ENCODE data around the gene GABRG3.
A peak's percentile ranks its signal among the peaks of the same experiment; 100 is the strongest.

The GABRG3 gene

GRCh38 chr15:27028858-27029477, 58.0 kb downstream of the GABRG3 start:
- H3K4me3 Mint-ChIP-seq, result no peak overlapping the region
- no peaks in the 10 kb centered on the region for H3K4me1 Mint-ChIP-seq
- no peak for DNase-seq
- no peaks in the 10 kb centered on the region for H3K27me3 Mint-ChIP-seq
- no peak overlapping the region for H3K27ac Mint-ChIP-seq
- peaks cover 2% of the 10 kb centered on the region for H3K9me3 Mint-ChIP-seq
- H3K36me3 Mint-ChIP-seq, result no peaks in the 10 kb centered on the region
- CTCF ChIA-PET, result interaction anchor here (0.5 kb wide), 1 partner anchor 618 kb away, joined by 3 read pairs; no protein-coding TSS in a partner anchor

- no peaks in the 10 kb centered on the region for H3K27me3 Mint-ChIP-seq
- peaks cover 11% of the 10 kb centered on the region for H3K9me3 Mint-ChIP-seq
- H3K4me1 Mint-ChIP-seq, result no peaks in the 10 kb centered on the region
- no peaks in the 10 kb centered on the region for H3K36me3 Mint-ChIP-seq
- no peak overlapping the region for H3K4me3 Mint-ChIP-seq
- DNase-seq, result no peak
- CTCF ChIA-PET, result no interaction called here
- no peak overlapping the region for H3K27ac Mint-ChIP-seq
Observed at GRCh38 chr15:27036210-27036609, 65.2 kb downstream of the GABRG3 start.

- Mint-ChIP-seq H3K4me1 (no peaks in the 10 kb centered on the region), H3K27ac (no peak overlapping the region), H3K9me3 (peaks cover 10% of the 10 kb centered on the region), H3K27me3 (no peaks in the 10 kb centered on the region), H3K4me3 (no peak overlapping the region), H3K36me3 (no peaks in the 10 kb centered on the region)
- no peak for DNase-seq
- CTCF ChIA-PET, result no interaction called here
Observed at GRCh38 chr15:27037501-27037900, 66.5 kb downstream of the GABRG3 start.

- Mint-ChIP-seq H3K27me3 (no peaks in the 10 kb centered on the region), H3K36me3 (no peaks in the 10 kb centered on the region), H3K4me1 (no peaks in the 10 kb centered on the region), H3K4me3 (no peak overlapping the region), H3K9me3 (peaks cover 10% of the 10 kb centered on the region), H3K27ac (no peak overlapping the region)
- DNase-seq, result no peak
- CTCF ChIA-PET, result no interaction called here
Observed at GRCh38 chr15:27039152-27039551, 68.2 kb downstream of the GABRG3 start.

- peaks cover 7% of the 10 kb centered on the region for H3K9me3 Mint-ChIP-seq
- H3K36me3 Mint-ChIP-seq, result no peaks in the 10 kb centered on the region
- H3K27me3 Mint-ChIP-seq, result no peaks in the 10 kb centered on the region
- H3K4me3 Mint-ChIP-seq, result no peak overlapping the region
- H3K4me1 Mint-ChIP-seq, result no peaks in the 10 kb centered on the region
- no peak for DNase-seq
- no peak overlapping the region for H3K27ac Mint-ChIP-seq
- CTCF ChIA-PET, result no interaction called here
Observed at GRCh38 chr15:27042230-27042629, 71.2 kb downstream of the GABRG3 start.

GRCh38 chr15:27042646-27043045, 71.7 kb downstream of the GABRG3 start:
- H3K36me3 Mint-ChIP-seq, result no peaks in the 10 kb centered on the region
- no peaks in the 10 kb centered on the region for H3K4me1 Mint-ChIP-seq
- H3K9me3 Mint-ChIP-seq, result peaks cover 5% of the 10 kb centered on the region
- H3K27me3 Mint-ChIP-seq, result no peaks in the 10 kb centered on the region
- no peak overlapping the region for H3K27ac Mint-ChIP-seq
- no peak for DNase-seq
- H3K4me3 Mint-ChIP-seq, result no peak overlapping the region
- CTCF ChIA-PET, result no interaction called here

GRCh38 chr15:27043770-27044169, 72.8 kb downstream of the GABRG3 start:
- Mint-ChIP-seq H3K4me3 (no peak overlapping the region), H3K27me3 (no peaks in the 10 kb centered on the region), H3K27ac (peak overlapping the region; percentile 52), H3K36me3 (no peaks in the 10 kb centered on the region), H3K4me1 (no peaks in the 10 kb centered on the region), H3K9me3 (peaks cover 5% of the 10 kb centered on the region)
- no peak for DNase-seq
- CTCF ChIA-PET, result no interaction called here

- Mint-ChIP-seq H3K9me3 (peaks cover 4% of the 10 kb centered on the region), H3K27me3 (no peaks in the 10 kb centered on the region), H3K4me3 (no peak overlapping the region), H3K36me3 (no peaks in the 10 kb centered on the region), H3K27ac (no peak overlapping the region), H3K4me1 (no peaks in the 10 kb centered on the region)
- DNase-seq, result no peak
- CTCF ChIA-PET, result no interaction called here
Observed at GRCh38 chr15:27045796-27046195, 74.8 kb downstream of the GABRG3 start.

GRCh38 chr15:27046880-27047279, 75.9 kb downstream of the GABRG3 start:
- Mint-ChIP-seq H3K27me3 (no peaks in the 10 kb centered on the region), H3K36me3 (no peaks in the 10 kb centered on the region), H3K4me1 (no peaks in the 10 kb centered on the region), H3K27ac (no peak overlapping the region), H3K4me3 (no peak overlapping the region), H3K9me3 (peaks cover 3% of the 10 kb centered on the region)
- CTCF ChIA-PET, result no interaction called here
- no peak for DNase-seq

GRCh38 chr15:27050163-27050562, 79.2 kb downstream of the GABRG3 start:
- CTCF ChIA-PET, result no interaction called here
- H3K27me3 Mint-ChIP-seq, result no peaks in the 10 kb centered on the region
- H3K9me3 Mint-ChIP-seq, result peaks cover 8% of the 10 kb centered on the region
- no peak overlapping the region for H3K4me3 Mint-ChIP-seq
- no peaks in the 10 kb centered on the region for H3K36me3 Mint-ChIP-seq
- no peaks in the 10 kb centered on the region for H3K4me1 Mint-ChIP-seq
- no peak for DNase-seq
- H3K27ac Mint-ChIP-seq, result no peak overlapping the region

- Mint-ChIP-seq H3K27me3 (no peaks in the 10 kb centered on the region), H3K27ac (no peak overlapping the region), H3K4me3 (no peak overlapping the region), H3K4me1 (no peaks in the 10 kb centered on the region), H3K9me3 (peaks cover 5% of the 10 kb centered on the region), H3K36me3 (no peaks in the 10 kb centered on the region)
- no peak for DNase-seq
- CTCF ChIA-PET, result no interaction called here
Observed at GRCh38 chr15:27054426-27054825, 83.4 kb downstream of the GABRG3 start.

GRCh38 chr15:27057904-27058645, 87.1 kb downstream of the GABRG3 start:
- DNase-seq, result no peak
- Mint-ChIP-seq H3K27me3 (no peaks in the 10 kb centered on the region), H3K4me3 (no peak overlapping the region), H3K27ac (no peak overlapping the region), H3K36me3 (no peaks in the 10 kb centered on the region), H3K4me1 (no peaks in the 10 kb centered on the region), H3K9me3 (peaks cover 3% of the 10 kb centered on the region)
- CTCF ChIA-PET, result interaction anchor here (3.0 kb wide), 1 partner anchor 9 kb away, joined by 9 read pairs; no protein-coding TSS in a partner anchor

- Mint-ChIP-seq H3K9me3 (peaks cover 5% of the 10 kb centered on the region), H3K27me3 (no peaks in the 10 kb centered on the region), H3K4me1 (no peaks in the 10 kb centered on the region), H3K4me3 (no peak overlapping the region), H3K36me3 (no peaks in the 10 kb centered on the region), H3K27ac (no peak overlapping the region)
- CTCF ChIA-PET, result interaction anchor here (1.3 to 3.0 kb wide), 3 partner anchors 8 to 10 kb away, joined by 3 to 9 read pairs (median 4); no protein-coding TSS in a partner anchor
- DNase-seq, result no peak
Observed at GRCh38 chr15:27058939-27059338, 88.0 kb downstream of the GABRG3 start.

- H3K4me3 Mint-ChIP-seq, result no peak overlapping the region
- H3K9me3 Mint-ChIP-seq, result peaks cover 6% of the 10 kb centered on the region
- H3K27ac Mint-ChIP-seq, result no peak overlapping the region
- no peaks in the 10 kb centered on the region for H3K4me1 Mint-ChIP-seq
- H3K36me3 Mint-ChIP-seq, result no peaks in the 10 kb centered on the region
- CTCF ChIA-PET, result interaction anchor here (0.6 to 3.0 kb wide), 5 partner anchors 9 to 54 kb away, joined by 3 to 9 read pairs (median 4); no protein-coding TSS in a partner anchor
- H3K27me3 Mint-ChIP-seq, result no peaks in the 10 kb centered on the region
- DNase-seq, result peak; percentile 38
Observed at GRCh38 chr15:27059610-27060202, 88.7 kb downstream of the GABRG3 start.

- no peak for DNase-seq
- H3K4me3 Mint-ChIP-seq, result no peak overlapping the region
- H3K27me3 Mint-ChIP-seq, result no peaks in the 10 kb centered on the region
- H3K9me3 Mint-ChIP-seq, result peaks cover 17% of the 10 kb centered on the region
- no peaks in the 10 kb centered on the region for H3K4me1 Mint-ChIP-seq
- H3K36me3 Mint-ChIP-seq, result no peaks in the 10 kb centered on the region
- H3K27ac Mint-ChIP-seq, result no peak overlapping the region
- CTCF ChIA-PET, result no interaction called here
Observed at GRCh38 chr15:27061739-27062138, 90.8 kb downstream of the GABRG3 start.

All from activated naive CD4-positive, alpha-beta T cell treated with anti-CD3 and anti-CD28 coated beads, Interleukin-2, amount 10 ng/mL, durations not matched to agents 7 days and 5 days (primary cell).